PC-3 (cell line): ENCODE results near the gene IRGC. TPM values are rescaled to one million over a fixed set of nuclear protein-coding genes. Genes with fewer than 3 reads are reported as not detected.

ENCODE experiments used
- ATAC-seq: fragments of 200-7000 bp; cut with Tn5 transposase; 2 replicates; pipeline ENCODE4 v1.9.1; 2020; ENCODE audit warnings: mild to moderate bottlenecking, moderate library complexity
- BruUV-seq: library from RNA; stranded (reverse); fragments of 400-500 nt; replicated peaks from 2 replicates; lab custom pipeline; 2021; lab: Mats Ljungman, UMichigan
- CTCF ChIA-PET: fragments of 300-600 bp; sonication (Branson Sonifier 250); formaldehyde crosslinking; loops from one replicate; lab custom pipeline; 2022; ENCODE audit warnings: antibody characterized with exemption; lab: Charles Lee
- POLR2A ChIA-PET: fragments of 300-600 bp; sonication (Branson Sonifier 250); formaldehyde crosslinking; loops from one replicate; lab custom pipeline; 2022; ENCODE audit warnings: antibody characterized with exemption; ENCODE audit not compliant: unreplicated experiment; lab: Charles Lee
- DNase-seq: peaks from one replicate; pipeline ENCODE4 v3.0.0-alpha.2; 2015
- H2AFZ ChIP-seq: fragments of 300-600 bp; sonication (generic); 2 replicates; pipeline ENCODE4 v1.6.0; 2016; ENCODE audit warnings: antibody characterized with exemption, low read length
- H3F3A ChIP-seq: fragments of 300-600 bp; sonication (generic); one replicate; pipeline ENCODE4 v1.6.0; 2017; ENCODE audit warnings: antibody characterized with exemption, low read length, control low read depth, mild to moderate bottlenecking; ENCODE audit not compliant: unreplicated experiment
- H3K27ac ChIP-seq: fragments of 300-600 bp; sonication (generic); 2 replicates; pipeline ENCODE4 v1.5.1; 2016; ENCODE audit warnings: mild to moderate bottlenecking, low read length
- H3K27me3 ChIP-seq: fragments of 300-600 bp; sonication (generic); 2 replicates; pipeline ENCODE4 v1.6.1; 2016; ENCODE audit warnings: low read length, mixed read lengths
- H3K36me3 ChIP-seq: fragments of 300-600 bp; sonication (generic); 2 replicates; pipeline ENCODE4 v1.6.1; 2016; ENCODE audit warnings: low read depth, mixed run types, low read length, mixed read lengths
- H3K4me1 ChIP-seq: fragments of 300-600 bp; sonication (generic); 2 replicates; pipeline ENCODE4 v1.5.1; 2016; ENCODE audit warnings: low read length; ENCODE audit not compliant: insufficient read depth
- H3K4me2 ChIP-seq: fragments of 300-600 bp; sonication (generic); 2 replicates; pipeline ENCODE4 v1.6.0; 2016; ENCODE audit warnings: low read length
- H3K4me3 ChIP-seq: fragments of 300-600 bp; sonication (generic); 2 replicates; pipeline ENCODE4 v1.5.1; 2016; ENCODE audit warnings: mild to moderate bottlenecking, low read length, mixed read lengths
- H3K79me2 ChIP-seq: fragments of 300-600 bp; sonication (generic); 2 replicates; pipeline ENCODE4 v1.6.1; 2017; ENCODE audit warnings: low read length, mixed read lengths
- H3K9ac ChIP-seq: fragments of 300-600 bp; sonication (generic); 2 replicates; pipeline ENCODE4 v1.6.0; 2016; ENCODE audit warnings: mild to moderate bottlenecking, low read length
- H3K9me2 ChIP-seq: fragments of 300-600 bp; sonication (generic); replicated peaks from 2 replicates; pipeline ENCODE4 v1.6.1; 2016; ENCODE audit warnings: mixed run types, low read length, mixed read lengths
- H3K9me3 ChIP-seq: fragments of 300-600 bp; sonication (generic); 2 replicates; pipeline ENCODE4 v1.6.1; 2016; ENCODE audit warnings: low read length, mixed read lengths
- H4K20me1 ChIP-seq: fragments of 300-600 bp; sonication (generic); 2 replicates; pipeline ENCODE4 v1.6.1; 2016; ENCODE audit warnings: low read length, mixed read lengths
- EZH2 ChIP-seq: fragments of 300-600 bp; sonication (generic); IDR thresholded peaks from one replicate; pipeline ENCODE4 v1.6.1; 2017; ENCODE audit warnings: antibody characterized with exemption, mild to moderate bottlenecking, low read length; ENCODE audit not compliant: unreplicated experiment
- EZH2phosphoT487 ChIP-seq: fragments of 300-600 bp; sonication (generic); IDR thresholded peaks from 2 replicates; pipeline ENCODE4 v1.6.1; 2018; ENCODE audit warnings: mild to moderate bottlenecking, antibody characterized with exemption, low read length, borderline replicate concordance
- intact Hi-C: fragments of 100-400 bp; cut with micrococcal nuclease; formaldehyde crosslinking; loops from 2 replicates; pipeline ENCODE4 v1.9.0; 2023
- total RNA-seq: library from RNA; depleted of rRNA; stranded (reverse); fragments of >200 nt; gene quantifications from 2 replicates; pipeline ENCODE4 v1.2.3, GENCODE V29; 2014
- TF ChIP-seq, protein P1 (sequence below): fragments of 300-600 bp; sonication (generic); conservative IDR thresholded peaks from 2 replicates; pipeline ENCODE4 v1.5.1; 2017; ENCODE audit warnings: antibody characterized with exemption, low read depth, mild to moderate bottlenecking, low read length

Gene IRGC
- total RNA-seq, 1 experiment from 2014 or later, result not detected

DNA sequence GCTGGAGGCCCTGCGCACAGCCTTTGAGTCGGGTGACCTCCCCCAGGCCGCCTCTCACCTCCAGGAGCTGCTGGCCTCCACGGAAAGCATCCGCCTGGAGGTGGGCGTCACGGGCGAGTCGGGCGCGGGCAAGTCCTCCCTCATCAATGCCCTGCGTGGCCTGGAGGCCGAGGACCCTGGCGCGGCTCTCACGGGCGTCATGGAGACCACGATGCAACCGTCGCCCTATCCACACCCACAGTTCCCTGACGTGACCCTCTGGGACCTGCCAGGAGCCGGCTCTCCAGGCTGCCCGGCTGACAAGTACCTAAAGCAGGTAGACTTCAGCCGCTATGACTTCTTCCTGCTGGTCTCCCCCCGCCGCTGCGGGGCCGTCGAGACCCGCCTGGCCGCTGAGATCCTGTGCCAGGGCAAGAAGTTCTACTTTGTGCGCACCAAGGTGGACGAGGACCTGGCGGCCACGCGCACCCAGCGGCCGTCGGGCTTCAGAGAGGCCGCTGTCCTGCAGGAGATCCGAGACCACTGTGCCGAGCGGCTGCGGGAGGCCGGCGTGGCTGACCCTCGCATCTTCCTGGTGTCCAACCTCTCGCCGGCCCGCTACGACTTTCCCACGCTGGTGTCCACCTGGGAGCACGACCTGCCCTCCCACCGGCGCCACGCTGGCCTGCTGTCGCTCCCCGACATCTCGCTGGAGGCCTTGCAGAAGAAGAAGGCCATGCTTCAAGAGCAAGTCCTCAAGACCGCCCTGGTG lies 2.9 kb downstream of the IRGC start:
- Histone ChIP-seq H3K4me1 (no peaks in the 10 kb centered on the region), H2AFZ (no peak overlapping the region), H3K79me2 (no peaks in the 10 kb centered on the region), H3K4me3 (no peak overlapping the region), H3K27me3 (no peaks in the 10 kb centered on the region), H3K27ac (no peak overlapping the region), H3F3A (no peaks in the 10 kb centered on the region), H3K9me3 (no peaks in the 10 kb centered on the region), H3K9me2 (no peaks in the 10 kb centered on the region), H4K20me1 (no peaks in the 10 kb centered on the region), H3K9ac (no peak overlapping the region), H3K4me2 (no peak overlapping the region), H3K36me3 (no peaks in the 10 kb centered on the region)
- ATAC-seq (no peak), DNase-seq (no peak)
- BruUV-seq, result no TSS peak
- TF ChIP-seq EZH2phosphoT487 (no peak), EZH2 (no peak)
- TF ChIP-seq, protein P1, sequence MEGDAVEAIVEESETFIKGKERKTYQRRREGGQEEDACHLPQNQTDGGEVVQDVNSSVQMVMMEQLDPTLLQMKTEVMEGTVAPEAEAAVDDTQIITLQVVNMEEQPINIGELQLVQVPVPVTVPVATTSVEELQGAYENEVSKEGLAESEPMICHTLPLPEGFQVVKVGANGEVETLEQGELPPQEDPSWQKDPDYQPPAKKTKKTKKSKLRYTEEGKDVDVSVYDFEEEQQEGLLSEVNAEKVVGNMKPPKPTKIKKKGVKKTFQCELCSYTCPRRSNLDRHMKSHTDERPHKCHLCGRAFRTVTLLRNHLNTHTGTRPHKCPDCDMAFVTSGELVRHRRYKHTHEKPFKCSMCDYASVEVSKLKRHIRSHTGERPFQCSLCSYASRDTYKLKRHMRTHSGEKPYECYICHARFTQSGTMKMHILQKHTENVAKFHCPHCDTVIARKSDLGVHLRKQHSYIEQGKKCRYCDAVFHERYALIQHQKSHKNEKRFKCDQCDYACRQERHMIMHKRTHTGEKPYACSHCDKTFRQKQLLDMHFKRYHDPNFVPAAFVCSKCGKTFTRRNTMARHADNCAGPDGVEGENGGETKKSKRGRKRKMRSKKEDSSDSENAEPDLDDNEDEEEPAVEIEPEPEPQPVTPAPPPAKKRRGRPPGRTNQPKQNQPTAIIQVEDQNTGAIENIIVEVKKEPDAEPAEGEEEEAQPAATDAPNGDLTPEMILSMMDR, result no peak
- ChIA-PET CTCF (no interaction called here), POLR2A (no interaction called here)
- intact Hi-C loops, result no loop called here

GRCh38 chr19:43719378-43719868 lies 3.5 kb downstream of the IRGC start:
- no TSS peak for BruUV-seq
- Histone ChIP-seq H3K9me3 (no peaks in the 10 kb centered on the region), H4K20me1 (no peaks in the 10 kb centered on the region), H3K79me2 (no peaks in the 10 kb centered on the region), H3K4me2 (no peak overlapping the region), H3K36me3 (no peaks in the 10 kb centered on the region), H3K27me3 (no peaks in the 10 kb centered on the region), H3K4me3 (no peak overlapping the region), H3K27ac (no peak overlapping the region), H2AFZ (no peak overlapping the region), H3K4me1 (no peaks in the 10 kb centered on the region), H3K9ac (no peak overlapping the region), H3K9me2 (no peaks in the 10 kb centered on the region), H3F3A (no peaks in the 10 kb centered on the region)
- intact Hi-C loops, result no loop called here
- DNase-seq, result no peak
- POLR2A ChIA-PET, result no interaction called here
- CTCF ChIA-PET, result no interaction called here
- TF ChIP-seq EZH2phosphoT487 (no peak), EZH2 (no peak)
- TF ChIP-seq, protein P1, result no peak
- ATAC-seq, result no peak

- no peak overlapping the region for H3K4me2 ChIP-seq
- no peaks in the 10 kb centered on the region for H3K9me2 ChIP-seq
- no peak overlapping the region for H3K27ac ChIP-seq
- DNase-seq (no peak), ATAC-seq (0 out of 2 replicates have a peak, but pooled peaks have one; percentile 31)
- POLR2A ChIA-PET, result no interaction called here
- no peak for TF ChIP-seq EZH2phosphoT487
- TF ChIP-seq EZH2, result no peak
- TF ChIP-seq, protein P1, result no peak
- intact Hi-C loops, result no loop called here
- BruUV-seq, result no TSS peak
- no peaks in the 10 kb centered on the region for H3K4me1 ChIP-seq
- H3F3A ChIP-seq, result no peaks in the 10 kb centered on the region
- no peaks in the 10 kb centered on the region for H3K79me2 ChIP-seq
- no peak overlapping the region for H3K9ac ChIP-seq
- no peaks in the 10 kb centered on the region for H3K9me3 ChIP-seq
- CTCF ChIA-PET, result no interaction called here
- H3K27me3 ChIP-seq, result no peaks in the 10 kb centered on the region
- no peaks in the 10 kb centered on the region for H3K36me3 ChIP-seq
- H3K4me3 ChIP-seq, result no peak overlapping the region
- H2AFZ ChIP-seq, result no peak overlapping the region
- H4K20me1 ChIP-seq, result no peaks in the 10 kb centered on the region
These were observed 4.0 kb downstream of the IRGC start for GRCh38 chr19:43719918-43720317.
